ENCODE measurements around the gene TAF9. TPM values are rescaled to one million over a fixed set of nuclear protein-coding genes. Genes with fewer than 3 reads are reported as not detected.
"Not testable (repeated sequence)": the region's sequence is repeated elsewhere in the genome, so short reads cannot be mapped to it uniquely, and the experiment has no call there.

TAF9 gene
- total RNA-seq: 38.7 TPM
- long read RNA-seq, transcript TAF9-208 (3 exons, 582 nt): minor isoform, 5 of 63 reads
- long read RNA-seq, transcript TAF9-201 (3 exons, 1,283 nt): major isoform, 55 of 63 reads
- long read RNA-seq, partial matches to known transcripts: 0 of 63 reads
- long read RNA-seq, other reads (novel, unspliced or antisense): 0 of 63 reads

DNA sequence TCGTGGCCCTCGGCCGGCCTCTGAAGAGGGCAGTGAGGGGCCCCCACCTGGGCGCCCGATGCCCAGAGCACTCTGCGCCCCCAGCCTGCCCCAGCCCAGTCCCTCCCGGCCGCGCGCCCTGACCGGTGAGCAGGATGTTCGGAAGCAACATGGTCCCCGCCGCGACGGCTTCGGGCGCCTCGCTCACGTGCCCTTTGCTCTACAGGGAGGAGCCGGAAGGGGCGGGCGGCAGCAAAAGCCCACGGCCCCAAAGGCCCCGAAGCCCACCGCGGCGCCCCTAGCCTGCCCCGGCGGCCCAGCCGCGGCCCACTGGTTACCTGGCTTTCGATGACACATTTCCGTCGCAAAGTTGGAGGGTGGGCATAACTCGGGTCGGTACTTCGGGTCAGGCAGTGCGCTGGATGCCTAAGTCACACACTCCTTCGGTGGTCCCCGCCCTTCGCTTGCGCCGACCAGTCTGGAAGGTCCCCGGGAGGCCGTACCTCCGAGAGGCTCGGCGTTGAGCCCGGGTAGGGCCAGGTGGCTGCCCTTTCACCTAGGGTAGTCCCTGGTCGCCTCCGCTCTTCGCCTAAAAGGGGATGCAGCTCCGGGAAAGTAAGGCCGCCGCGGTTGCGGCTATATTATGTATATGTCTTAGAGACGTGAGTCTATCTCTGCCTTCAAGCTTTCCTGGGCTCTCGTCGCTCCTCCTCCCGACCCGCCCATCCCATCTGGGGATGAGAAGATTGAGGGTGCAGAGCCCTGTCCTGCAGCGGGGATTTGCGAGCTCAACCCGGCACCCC lies at the start of gene TAF9, which contains the start of the genes AK6 and RAD17:
Gene TAF9, minus strand, starts transcription at position 181 of the 782 bp plus-strand sequence. CDS start 3,783 bp downstream, outside the sequence.
Gene AK6, minus strand, starts transcription at position 181 of the 782 bp plus-strand sequence. Its CDS starts 30 bp downstream, at position 151.
Gene RAD17, plus strand, starts transcription at position 479 of the 782 bp plus-strand sequence. CDS start 2,391 bp downstream, outside the sequence.
- DNase-seq: peak; percentile 95
- intact Hi-C loops (cut with micrococcal nuclease): no loop called here
- peak; percentile 99 for ATAC-seq

DNA sequence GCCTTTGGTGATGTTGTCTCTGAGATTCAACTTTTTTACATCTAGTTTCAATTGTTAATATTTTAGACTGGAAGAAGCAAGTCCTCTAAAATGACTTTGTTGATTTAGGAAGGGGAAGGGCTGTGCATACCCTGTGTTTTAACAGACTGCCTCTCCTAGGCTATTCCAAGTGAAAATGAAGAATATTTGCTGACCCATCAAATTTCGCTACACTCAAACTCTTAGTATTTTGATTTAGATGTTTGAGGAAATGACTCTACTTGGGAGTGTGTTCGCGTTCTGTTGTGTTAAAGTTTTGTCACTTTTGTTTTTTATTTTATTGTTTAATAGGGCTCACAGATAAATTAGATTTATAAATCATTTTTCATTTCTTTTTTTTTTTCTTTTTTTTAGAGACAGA lies 49.2 kb upstream of the TAF9 start:
- DNase-seq (no peak), ATAC-seq (no peak)
- intact Hi-C loops (cut with micrococcal nuclease): no loop called here

- intact Hi-C loops (cut with micrococcal nuclease): no loop called here
- DNase-seq (no peak), ATAC-seq (no peak)
Observed at GRCh38 chr5:69416699-69417098, 47.4 kb upstream of the TAF9 start.

DNA sequence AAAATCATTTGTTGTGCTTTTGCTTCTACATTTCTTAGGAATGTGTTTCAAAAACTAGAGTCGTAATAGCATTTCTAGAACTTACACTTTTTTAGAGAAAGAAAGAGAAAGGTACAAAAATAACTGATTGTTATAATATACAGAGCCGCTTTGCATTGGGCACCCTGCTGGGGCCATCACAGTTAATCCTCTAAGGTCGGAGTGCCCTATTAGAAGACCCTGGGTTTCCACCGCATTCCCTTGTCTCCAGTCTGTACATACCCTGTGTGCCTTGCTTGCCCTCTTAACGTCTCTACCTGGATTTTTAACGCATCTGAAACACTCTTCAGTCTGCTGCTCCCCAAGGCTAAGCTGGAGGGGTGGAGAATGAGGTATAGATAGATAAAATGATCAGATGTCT lies 46.9 kb upstream of the TAF9 start:
- no peak for ATAC-seq
- DNase-seq: no peak
- intact Hi-C loops (cut with micrococcal nuclease): no loop called here

- no peak for DNase-seq
Observed at GRCh38 chr5:69415584-69415958, 46.3 kb upstream of the TAF9 start.

DNA sequence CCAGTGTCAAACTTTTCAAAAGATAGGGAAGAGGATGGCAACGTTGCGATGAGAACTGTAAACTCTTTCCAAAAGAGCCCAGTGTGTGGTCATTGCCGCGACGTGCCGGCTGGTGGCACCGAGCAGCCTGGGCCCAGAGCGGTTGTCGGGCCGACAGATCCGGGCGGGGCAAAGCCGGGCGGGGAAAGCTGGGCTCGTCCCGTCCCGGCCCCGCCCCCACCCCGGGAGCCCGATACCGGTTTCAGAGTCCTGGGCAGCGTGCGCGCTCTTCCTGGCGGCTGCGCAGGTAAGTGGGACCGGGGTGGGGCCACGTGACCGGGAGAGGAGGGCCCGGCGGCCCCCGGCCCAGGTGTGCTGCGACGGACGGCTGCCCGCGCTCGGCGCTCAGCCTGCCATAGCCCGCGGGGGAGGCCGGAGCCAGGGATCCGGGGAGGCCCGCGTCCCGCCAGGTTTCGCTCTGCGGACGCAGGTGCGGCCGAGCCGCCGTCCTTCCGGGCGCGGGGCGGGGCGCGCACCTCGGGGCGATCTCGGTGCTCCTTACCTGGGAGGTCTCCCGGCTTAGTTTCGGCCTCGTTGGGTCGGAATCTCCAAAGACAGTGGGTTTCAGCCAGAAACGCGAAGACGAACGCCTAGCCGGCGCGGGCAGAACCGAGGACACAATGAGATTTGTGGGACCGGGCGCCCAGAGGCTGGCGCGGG lies 45.7 kb upstream of the TAF9 start, which contains the start of gene MARVELD2:
Gene MARVELD2, plus strand, starts transcription at position 232 of the 699 bp plus-strand sequence. CDS start 4,270 bp downstream, outside the sequence.
- peak; percentile 98 for ATAC-seq
- peak; percentile 80 for DNase-seq
- intact Hi-C loops (cut with micrococcal nuclease): no loop called here

More at GRCh38 chr5:69415584-69415958, 46.3 kb upstream of the TAF9 start:
- intact Hi-C loops (cut with micrococcal nuclease): no loop called here
- ATAC-seq: no peak

DNA sequence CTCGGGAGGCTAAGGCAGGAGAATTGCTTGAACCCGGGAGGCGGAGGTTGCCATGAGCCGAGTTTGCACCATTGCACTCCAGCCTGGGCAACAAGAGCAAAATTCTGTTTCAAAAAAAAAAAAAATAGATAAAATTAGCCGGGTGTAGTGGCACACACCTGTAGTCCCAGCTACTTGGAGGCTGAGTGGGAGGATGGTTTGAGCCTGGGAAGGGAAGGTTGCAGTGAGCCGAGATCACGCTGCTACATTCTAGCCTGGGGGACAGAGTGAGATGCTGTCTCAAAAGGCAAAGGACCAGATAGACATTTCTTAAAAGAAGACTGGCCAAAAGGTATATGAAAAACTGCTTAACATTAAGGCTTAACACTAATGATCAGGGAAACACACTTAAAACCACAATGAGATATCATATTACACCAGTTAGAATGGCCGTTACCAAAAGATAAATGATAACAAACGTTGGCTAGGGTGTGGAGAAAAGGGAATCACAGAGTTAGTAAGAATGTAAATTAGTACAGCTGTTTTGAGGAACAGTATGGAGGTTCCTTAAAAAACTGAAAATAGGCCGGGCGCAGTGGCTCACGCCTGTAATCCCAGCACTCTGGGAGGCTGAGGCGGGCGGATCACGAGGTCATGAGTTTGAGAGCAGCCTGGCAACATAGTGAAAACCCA lies 35.5 kb upstream of the TAF9 start:
- intact Hi-C loops (cut with micrococcal nuclease): no loop called here
- DNase-seq (no peak), ATAC-seq (no peak)

DNA sequence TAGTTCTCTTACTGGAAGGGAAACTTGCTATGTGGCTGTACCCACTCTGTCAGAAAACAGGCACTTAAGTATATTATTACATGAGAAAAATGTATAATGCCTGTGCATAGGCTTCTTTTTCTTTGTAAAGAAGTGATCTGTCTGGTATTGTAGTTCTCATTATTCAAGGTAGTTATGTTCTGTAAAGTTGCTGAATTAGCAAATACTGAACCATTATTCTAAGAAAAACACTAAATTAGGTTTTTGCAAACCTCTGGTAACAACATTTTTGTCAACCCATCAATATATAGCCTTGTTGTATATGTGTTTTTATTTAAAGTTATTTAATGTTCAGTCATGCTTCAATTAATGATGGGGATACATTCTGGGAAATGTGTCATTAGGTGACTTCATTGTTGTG lies 9.1 kb upstream of the TAF9 start:
- DNase-seq: no peak
- intact Hi-C loops (cut with micrococcal nuclease): no loop called here
- no peak for ATAC-seq

DNA sequence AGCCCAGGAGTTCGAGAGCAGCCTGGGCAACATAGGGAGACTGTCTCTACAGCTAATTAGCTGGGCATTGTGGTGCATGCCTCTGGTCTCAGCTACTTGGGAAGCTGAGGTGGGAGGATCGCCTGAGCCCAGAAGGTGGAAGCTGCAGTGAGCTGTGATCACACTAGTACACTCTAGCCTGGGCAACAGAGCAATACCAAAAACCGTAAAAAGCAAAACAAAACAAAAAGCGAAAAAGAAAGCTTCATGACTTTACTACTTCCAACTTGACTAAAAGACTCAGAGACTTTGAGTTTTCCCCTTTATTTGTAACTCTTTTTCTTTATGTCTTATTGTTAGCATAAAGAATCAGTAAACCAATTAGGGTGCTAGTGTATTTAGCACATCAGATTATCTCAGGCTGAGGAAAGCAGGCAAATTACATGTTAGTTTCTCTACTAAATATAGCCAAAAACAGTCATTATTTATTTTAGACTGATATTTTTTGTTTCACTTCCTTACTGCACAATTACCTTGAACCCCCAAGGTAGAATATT lies 5.7 kb upstream of the TAF9 start:
- DNase-seq (no peak), ATAC-seq (no peak)
- intact Hi-C loops (cut with micrococcal nuclease): no loop called here

DNA sequence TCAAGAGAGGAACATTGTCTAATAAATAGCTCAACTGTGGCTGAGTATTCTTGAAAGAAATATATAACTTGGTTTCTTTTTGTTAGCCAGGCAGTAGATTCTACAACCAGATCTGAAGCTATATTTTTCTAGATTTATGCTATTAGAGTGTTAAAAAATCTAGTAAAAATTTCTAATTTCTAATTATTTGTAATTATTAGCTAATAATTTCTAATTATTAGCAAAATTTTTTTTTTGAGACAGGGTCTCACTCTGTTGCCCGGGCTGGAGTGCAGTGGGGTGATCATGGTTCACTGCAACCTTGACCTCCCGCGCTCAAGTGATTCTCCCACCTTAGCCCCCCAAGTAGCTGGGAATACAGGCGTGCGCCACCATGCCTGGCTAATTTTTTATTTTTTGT lies 3.1 kb upstream of the TAF9 start:
- no peak for DNase-seq
- ATAC-seq: no peak
- intact Hi-C loops (cut with micrococcal nuclease): no loop called here

DNA sequence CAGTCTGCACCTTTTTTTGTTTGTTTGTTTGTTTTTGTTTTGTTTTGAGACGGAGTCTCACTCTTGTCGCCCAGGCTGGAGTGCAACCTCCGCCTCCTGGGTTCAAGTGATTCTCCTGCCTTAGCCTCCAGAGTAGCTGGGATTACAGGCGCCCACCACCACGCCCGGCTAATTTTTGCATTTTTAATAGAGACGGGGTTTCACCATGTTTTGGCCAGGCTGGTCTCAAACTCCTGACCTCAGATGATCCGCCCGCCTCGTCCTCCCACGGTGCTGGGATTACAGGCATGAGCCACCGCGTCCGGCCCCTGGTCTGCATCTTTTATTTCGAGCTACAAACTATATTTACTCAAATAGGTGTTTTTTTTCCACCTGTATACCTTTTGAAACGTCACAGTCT lies 1.0 kb upstream of the TAF9 start:
- intact Hi-C loops (cut with micrococcal nuclease); DNase-seq: not testable (repeated sequence)

DNA sequence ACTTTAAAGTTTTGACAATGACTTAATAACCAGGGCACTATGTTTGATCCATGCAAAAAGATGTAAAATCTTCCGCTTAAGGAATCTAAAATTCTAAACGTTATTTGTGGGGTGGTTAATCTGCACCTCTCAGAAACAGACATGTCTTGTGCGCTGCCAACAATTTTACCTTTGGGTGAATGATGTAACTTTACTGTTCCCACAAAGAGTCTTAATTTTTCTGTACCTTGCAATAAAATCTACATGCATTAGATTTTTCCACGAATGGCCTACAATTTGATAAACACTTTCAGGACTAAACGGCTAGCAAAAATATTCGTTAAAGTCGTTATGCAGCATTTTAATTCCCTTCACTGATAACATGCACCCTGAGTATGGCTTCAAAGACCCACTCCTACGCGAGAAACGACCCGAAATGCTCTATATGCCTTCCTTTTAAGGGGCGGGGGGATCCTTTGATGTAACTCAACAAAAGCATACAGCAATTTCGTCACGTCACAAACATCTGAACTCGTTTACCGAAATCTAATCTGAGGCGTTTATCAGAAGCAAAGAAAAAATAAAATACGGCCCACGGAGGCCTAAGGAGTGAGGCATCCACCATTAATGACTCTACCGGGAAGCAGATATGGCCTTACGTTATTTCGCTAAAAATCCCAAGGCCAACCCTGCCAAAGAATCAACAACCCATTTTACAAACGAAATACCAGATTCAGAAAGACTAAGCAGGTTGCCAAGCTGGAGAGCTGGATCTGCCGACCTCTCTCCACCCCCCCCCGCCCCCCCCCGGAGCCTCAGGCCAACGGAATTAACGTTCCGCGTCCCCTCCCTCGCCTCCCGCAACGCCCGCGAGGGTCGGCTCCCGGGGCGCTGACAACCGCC lies 621 bp downstream of the TAF9 start:
- intact Hi-C loops (cut with micrococcal nuclease): no loop called here
- DNase-seq: no peak
- ATAC-seq: peak; percentile 59

More for the DNA sequence above, 1.0 kb upstream of the TAF9 start:
- not testable (repeated sequence) for ATAC-seq

DNA sequence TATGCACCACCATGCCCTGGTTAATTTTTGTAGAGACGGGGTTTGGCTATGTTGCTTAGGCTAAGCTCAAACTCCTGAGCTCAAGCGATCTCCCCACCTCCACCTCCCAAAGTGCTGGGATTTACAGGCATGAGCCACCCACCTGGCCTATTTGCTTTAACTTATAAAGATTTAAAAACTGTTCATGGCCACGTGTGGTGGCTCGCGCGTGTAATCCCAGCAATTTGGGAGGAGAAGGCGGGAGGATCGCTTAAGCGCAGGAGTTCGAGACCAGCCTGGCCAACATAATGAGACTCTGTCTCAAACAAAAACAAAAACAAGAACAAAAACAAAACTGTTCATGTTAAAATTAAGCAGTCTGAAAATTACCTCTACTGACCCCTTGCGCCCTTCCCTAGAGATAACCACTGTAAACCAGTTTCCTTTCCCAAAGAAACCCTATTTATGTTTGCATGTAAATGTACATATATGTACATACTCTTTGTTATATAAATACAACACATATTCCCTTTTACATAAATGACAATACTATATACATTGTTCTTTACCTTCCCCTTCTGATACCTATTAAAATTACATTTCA lies 1.5 kb downstream of the TAF9 start:
- no peak for ATAC-seq
- DNase-seq: no peak
- intact Hi-C loops (cut with micrococcal nuclease): no loop called here

DNA sequence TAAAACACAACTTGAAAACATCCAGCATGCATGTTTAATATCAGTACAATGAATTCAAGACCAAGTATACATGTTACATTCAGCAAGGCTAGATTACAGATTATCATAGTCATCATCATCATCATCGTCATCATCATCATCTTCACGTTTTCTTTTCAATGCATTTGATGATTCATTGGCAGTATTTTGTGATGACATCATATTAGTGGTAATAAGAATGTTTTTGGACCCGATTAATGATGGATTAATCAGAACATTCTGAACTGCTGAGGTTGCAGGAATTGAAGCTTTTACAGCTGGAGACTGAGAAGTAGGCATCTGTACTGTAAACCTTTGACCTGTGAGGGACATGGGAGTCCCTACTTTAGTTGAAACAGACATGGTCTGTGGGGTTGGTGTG lies 4.5 kb downstream of the TAF9 start:
- intact Hi-C loops (cut with micrococcal nuclease): no loop called here
- no peak for ATAC-seq
- no peak for DNase-seq

DNA sequence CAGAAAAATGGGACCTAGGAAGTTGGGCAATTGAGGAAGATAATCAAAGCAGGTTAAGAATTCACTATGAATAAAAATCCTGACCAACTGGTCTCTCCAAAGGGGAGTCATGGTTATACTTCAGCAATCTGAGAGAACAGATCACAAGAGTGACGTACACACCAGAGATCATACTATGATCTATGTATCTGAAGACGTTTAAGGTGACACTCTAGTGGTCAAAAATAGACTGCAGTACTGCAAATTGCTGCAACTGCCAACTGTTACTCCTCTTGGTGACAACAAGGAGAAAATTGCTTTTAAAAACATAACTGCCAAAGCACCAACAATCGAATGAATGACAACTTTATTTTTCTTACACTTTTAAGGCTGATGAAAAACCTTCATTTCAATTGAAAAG lies 4.9 kb downstream of the TAF9 start:
- intact Hi-C loops (cut with micrococcal nuclease): no loop called here
- no peak for DNase-seq
- ATAC-seq: no peak

DNA sequence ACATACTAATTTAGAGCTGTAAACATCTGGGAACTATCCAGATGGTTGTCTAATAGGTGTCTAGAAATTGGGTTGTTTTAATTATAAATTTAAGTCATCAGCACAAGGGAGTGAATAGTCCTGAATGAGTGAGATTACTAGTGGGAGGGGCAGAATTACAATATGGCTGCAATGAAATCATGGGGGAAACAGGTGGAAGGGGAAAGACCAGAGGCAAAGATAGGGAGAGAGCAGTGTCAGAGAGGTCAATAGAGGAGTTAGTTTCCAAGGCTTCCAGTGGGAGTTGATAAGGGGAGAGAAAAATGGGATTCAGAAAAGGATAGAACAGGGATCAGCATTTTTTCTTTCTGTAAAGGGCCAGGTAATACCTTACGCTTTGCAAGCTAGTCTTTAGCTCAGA lies 8.9 kb downstream of the TAF9 start:
- no peak for DNase-seq
- intact Hi-C loops (cut with micrococcal nuclease): no loop called here

DNA sequence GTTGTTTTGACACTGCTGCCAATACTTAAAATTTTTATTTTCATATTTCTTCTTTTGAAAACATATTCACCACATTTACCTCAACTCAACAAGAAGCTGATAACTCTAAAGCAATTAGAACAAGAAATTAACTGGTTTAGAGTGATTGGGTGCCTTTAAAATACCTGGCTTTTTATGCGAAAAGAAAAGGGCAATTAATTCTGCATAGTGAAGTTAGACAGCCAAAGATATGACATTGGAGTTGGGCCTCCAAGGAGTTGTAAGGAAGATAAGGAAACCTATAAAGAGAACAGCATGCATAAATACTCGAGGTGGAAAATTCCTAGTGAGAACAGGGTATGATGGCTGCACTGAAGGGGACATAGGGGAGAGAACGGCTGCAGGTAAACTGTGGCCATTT lies 9.6 kb downstream of the TAF9 start:
- intact Hi-C loops (cut with micrococcal nuclease): no loop called here
- ATAC-seq (peak; percentile 43), DNase-seq (no peak)

More for the DNA sequence above, 8.9 kb downstream of the TAF9 start:
- no peak for ATAC-seq

DNA sequence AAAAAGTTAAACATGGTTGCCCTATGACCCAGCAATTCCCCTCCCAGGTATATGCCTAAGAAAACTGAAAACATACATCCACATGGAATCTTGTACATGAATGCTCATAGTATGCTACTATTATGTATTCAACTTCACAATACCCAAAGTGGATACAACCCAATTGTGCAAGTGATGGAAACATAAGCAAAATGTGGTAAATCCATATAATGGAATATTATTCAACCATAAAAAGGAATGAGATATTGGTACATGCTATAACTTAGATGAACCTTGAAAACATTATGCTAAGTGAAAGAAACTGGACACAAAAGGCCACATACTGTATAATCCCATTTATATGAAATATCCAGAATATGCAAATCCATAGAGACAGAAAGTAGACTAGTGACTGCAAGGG lies 18.7 kb downstream of the TAF9 start:
- no peak for ATAC-seq
- intact Hi-C loops (cut with micrococcal nuclease): no loop called here
- no peak for DNase-seq

Data from left ventricle myocardium superior (tissue), 1 donor.